NCI-H2227 (cell line): ENCODE data around the gene PFDN2.
"Not testable (repeated sequence)": the region's sequence is repeated elsewhere in the genome, so short reads cannot be mapped to it uniquely, and the experiment has no call there.

Source experiments
- DNase-seq: peaks from one replicate; lab custom pipeline; 2025; ENCODE audit not compliant: unreplicated experiment; lab: John Stamatoyannopoulos, UW

Gene PFDN2

DNA sequence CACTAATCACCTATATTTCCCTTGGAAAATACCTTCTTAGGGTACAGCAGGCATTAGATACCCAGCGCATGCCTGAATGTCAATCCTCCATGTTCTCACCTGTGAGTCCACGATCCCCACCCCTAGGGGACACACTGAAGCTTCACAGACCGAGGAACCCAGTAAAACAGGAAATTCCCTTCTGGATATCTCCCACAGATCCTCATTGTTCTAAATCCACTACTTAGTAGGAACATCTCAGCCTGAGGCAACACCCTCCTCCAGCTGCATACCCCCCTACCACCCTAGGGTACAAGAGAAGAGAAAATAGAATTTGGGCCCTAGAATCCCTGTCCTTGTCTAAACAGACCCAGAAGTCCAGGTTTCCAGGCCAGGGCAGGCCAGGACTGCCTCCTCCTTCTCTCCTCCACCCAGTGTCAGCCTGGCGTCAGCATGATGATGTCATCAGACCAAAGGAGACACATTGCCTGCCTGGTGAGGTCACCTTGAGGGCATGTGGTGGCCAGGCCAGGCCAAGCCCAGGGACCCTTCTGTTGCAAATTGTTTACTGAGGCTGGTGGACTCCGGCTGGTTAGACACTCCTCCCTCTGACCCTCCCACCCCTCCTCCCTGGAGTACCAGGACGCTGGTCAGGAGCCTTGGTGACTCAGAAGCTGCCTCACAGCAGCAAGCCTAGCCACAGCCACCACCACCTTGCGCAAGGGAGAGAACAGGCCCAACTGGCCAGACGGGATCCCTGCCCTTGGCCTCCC, 34.7 kb downstream of the PFDN2 start:
- no peak for DNase-seq

DNA sequence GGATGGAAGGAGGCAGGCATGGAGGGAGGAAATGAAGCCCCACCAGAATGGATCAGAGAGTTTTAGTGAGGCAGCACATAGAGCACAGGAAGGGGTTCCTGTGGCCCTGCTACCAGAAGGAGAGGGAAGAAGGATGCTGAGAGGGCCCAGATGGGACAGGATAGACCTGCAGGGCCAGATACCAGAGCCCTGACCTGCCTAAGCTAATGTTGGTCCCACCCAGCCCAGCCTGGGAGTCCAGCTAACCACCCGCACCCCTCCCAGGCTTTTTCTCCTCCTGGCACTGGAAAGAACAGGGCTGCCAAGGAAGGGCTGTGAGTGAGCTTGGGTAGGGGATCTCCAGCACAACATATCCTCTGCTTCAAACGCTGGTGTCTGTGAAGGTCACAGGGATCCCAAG, 35.4 kb downstream of the PFDN2 start:
- no peak for DNase-seq

DNA sequence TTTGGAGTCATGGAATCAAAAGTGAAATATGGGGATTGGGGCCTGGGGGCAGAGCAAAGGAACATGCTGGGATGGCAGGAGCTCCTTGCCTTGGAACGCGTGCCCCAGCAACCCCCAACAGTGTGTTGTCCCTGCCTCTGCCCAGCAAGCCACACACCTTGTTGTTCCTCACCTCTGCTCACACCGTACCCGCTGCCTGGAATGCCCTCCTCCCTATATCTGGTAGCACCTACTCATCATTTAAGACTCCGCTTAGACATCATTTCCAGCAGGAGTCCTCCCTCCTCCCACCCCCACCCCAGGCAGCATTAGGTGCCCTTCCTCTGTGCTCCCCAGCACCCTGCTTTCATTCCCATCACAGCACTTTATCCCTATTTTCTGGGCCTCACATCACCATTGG, 36.3 kb downstream of the PFDN2 start:
- no peak for DNase-seq

DNA sequence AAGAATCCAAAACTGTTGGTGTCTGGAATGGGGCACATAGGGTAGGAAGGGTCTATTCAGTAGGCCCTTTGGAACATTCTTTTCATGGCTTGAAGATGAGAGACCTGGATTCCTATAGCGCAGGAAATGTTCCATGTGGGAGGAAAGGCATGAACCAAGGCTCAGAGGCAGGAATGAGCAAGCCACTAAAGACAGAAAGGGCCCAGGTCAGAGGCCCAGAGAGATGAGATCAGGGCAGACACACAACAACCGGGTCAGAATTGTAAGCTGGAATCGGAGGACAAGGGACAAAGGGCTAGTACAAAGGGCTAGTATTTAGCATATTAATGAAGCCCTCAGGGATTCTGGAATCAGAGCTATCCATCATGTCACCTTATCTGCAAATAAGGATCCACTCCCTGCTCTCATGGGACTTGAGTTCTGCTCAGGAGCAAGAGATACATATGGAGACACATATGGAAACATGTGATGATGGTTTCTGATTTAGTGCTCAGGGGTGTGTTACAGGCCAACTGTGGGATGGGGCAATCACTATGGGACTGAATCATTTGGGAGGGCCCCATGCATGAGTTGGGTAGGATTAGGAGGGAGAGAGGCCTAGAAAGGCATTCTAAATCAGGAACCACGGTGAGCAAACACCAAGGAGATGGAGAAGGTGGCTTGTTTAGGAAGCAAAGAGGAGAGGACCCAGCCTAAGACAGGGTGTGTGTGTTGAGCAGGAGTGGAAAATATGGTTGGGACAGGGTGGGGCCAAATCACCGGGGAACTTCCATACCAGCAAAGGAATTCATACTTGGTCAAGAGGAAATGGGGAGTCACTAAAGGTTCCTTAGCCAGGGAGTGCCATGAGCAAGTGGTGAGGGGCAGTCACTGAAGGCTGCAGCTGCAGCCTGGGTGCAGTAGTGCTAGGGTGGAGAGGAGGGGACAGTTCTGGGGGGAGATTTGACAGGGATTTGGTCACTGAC, 37.1 kb downstream of the PFDN2 start:
- no peak for DNase-seq

DNA sequence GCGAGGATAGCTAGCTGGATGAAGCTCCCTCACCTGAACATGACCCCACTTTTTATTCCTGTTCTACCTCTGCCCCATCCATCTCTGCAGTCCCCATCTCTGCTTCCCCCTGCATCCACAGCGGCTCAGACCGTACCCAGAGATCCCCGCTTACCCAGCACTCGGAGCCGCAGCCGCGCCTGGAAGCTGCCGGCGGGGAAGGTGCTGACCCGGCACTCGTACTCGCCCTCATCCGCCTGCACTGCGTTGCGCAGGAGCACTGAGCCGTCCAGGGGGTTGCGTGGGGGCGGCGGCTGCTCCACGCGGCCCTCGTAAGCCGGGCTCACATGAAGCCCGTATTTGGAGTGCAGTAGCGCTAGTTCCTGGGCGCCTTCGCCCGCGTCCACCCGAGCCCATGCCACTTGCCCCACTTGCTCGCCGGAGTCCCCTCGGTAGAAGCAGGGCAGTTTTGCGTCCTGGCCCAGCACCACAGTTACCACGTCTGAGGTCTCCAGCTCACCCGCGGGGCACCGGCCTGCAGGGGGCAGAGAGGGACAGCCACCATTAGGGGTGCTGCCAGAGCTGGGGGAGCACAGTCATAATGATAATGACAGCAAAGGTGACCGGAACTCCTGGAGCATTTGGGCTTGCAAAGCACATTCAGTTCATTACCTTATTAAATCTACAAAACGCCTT, 38.3 kb downstream of the PFDN2 start:
- no peak for DNase-seq

DNA sequence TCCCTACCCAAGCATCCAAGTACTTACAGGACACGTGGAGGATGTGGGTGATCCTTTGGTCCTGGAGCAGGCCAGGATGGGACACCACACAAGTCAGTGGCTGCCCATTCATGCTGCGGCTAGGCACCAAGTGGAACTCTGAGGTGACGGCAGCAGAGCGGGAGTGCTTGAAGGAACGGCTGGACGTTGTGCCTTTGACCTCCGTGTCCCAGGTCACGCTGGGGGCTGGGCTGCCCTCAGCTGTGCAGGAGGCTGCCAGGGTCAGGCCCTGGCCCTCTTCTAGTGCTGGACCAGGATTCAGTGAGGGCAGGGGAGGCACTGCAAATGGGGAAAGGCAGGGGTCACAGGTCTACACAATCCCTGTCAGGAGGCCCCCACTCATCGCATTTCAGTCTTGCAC, 40.4 kb downstream of the PFDN2 start:
- no peak for DNase-seq

DNA sequence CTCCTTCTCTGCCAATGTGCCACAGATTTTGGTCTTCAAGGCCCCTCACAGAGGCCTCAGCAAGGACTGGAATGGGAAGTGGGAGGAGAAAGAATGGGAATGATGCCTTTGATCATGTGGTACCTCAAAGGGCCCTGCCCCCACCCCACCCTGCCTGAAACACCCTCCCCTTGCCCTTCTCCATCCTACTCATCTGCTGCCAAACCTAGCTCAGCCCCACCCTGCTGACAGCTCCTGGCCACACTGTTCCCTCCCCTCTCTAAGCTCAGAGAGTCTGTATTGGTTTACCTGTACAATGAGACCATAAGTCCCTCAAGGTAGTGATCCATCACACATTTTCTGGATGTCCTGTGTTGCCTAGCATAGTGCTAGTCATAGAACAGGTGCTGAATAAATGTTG, 41.4 kb downstream of the PFDN2 start:
- DNase-seq: no peak

DNA sequence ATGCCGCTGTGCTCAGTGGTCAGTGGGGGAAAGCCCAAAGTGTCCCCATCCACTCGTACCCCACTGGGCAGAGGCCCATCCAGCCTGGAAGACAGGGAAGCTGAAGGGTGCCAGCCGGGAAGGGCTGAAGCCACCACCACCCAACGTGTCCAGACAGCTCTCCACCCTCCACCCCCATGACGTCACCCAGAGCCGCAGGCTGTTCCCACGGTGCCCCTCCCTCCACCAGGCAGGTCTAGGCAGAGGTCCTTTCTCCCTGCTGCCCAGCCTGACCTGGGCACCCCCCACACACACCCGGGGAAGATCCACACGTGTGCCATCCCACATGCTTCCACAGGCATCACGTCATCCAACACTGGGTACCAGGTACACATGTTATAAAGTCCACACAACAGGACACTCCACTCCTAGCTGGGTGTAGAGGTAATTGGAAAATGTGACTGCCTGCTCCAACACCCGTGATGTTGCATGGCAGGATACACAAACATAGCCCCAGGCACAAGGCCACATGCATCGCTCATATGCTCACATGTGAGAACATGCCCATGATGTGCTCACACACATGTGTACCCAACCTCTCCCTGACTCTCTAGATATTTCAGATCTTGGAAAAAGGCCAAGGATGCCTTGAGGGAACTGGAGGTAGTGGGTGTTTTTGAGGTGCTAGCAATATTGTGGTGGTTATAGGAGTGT, 43.0 kb downstream of the PFDN2 start:
- no peak for DNase-seq

DNA sequence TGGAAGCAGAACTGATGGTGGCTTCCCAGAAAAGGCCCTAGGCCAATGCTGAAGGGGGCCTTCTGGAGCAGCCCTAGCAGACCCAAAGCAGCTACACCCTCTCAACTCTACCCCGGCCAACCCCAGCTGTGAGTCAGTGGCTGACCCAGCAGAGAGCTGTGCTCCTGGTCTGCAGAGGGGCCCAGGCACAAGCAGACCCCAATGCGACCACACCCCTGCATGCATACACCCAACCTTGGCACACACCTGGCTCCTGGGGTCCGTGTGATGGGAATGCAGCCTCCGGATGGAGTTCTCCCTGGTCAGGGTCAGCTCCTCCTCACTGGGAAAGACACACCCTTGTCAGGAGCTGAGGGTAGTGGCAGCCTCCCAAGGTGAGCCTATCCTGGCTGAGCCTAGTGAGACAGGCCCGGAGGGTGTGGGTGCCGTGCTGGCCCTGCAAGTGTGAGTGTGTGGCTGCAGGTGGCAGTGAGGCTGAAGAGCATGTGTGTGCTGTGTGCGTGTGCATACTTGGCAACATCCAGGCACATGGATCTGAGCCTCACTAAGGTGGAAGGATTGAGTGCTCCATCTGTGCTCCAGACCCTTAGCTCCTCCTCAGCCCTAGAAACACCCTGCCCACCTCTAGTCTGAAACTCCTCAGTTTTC, 44.2 kb downstream of the PFDN2 start:
- no peak for DNase-seq

DNA sequence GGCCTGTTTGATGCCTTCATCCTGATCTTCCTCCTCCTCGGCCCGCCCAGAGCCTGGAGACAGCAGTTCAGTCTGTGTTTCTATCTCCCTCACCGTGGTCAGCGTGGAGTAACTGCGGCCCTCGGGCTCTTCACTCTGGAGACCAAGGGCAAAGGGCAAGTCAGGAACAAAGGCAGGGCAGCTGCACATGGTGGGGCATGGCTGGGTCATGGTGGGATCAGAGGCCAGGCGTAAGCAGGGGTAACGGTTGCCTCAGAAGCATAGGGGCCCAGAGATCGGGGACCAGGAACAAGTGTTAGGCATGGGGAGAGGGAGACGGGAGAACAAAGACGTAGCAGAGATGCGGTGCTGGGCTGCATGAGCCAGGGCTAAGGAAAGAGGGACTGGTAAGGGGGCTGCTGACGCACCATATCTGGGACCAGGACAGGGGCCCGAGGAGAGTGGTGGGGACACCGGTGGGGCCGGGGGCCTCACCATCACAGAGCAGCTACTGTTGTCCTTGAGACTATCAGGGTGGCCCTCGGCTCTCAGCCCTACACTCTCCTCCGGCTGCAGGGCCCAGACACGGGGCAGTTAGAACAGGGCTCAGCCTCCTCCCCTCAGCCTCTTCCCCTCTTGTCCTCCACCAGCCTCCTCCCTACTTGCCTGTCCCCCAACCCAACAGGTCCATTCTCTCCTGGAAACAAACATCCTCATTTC, 44.9 kb downstream of the PFDN2 start:
- no peak for DNase-seq

DNA sequence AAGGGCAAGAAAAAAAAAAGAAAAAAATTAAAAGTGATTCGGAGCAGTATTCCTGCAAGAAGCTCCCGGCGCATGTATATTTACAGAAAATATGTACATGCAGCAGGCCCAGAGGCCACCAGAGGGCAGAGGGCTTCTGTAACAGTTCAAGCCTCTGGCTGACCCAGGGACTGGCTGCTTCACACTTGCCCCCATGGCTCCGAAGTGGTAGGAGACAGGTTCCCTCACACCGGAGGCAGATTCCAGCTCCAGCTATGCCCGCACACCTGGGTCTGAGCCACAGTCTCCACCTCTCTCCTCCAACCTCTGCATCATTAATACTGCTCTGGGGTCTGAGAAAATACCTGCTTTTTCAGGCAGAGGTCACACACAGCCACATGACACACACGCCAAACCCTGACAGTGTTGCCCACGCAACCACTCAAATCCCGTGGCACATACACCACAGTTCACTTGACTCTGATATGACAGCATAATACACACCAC, 45.9 kb downstream of the PFDN2 start:
- DNase-seq: no peak

DNA sequence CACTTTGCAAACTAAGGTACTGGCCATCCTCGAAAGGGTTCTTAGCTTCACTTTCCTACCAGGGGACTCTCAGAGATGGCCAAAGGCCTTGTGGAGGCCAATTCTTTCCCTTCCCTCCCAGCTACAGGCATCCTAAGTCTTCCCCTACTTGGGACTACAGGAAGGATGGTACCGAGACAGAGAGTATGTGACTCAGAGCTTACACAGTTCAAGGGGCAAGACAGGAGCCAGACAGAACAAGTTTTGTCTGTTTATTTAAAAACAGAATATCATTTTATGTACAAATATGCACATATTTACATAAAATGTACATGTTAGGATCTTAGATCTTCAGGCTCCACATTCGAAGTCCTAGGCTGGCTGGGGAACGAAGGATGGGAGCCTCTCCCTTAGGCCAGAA, 47.1 kb downstream of the PFDN2 start:
- no peak for DNase-seq

DNA sequence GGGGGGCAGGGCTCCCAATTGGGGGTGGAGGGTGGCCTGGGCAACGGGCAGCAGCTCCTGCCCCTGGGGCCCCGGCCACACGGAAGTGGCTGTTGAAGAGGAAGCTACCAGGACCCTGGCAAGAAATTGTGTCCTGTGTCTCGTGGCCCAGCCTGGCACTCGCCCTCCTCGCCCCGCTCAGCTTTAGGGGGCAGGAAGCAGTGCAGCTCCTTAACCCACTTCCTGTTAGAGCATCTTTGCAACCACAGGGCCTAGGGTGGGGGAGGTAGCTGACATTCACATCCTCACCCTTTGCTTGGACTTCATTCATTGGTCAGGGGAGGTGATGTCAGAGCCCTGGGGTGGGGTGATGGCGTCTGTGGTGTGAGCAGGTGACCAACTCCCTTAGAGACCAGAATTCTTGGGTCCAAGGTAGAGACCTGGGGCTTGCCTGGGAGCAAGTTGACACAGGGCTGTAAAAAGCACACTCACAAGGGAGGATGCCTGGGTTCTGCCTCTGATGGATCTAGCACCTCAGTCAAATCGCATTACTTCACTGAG, 48.0 kb downstream of the PFDN2 start, which contains the start of gene ARHGAP30:
Gene ARHGAP30 (minus strand): TSS at position 161 of the 540 bp plus-strand sequence. CDS start 267 bp downstream, outside the sequence.
- no peak for DNase-seq

DNA sequence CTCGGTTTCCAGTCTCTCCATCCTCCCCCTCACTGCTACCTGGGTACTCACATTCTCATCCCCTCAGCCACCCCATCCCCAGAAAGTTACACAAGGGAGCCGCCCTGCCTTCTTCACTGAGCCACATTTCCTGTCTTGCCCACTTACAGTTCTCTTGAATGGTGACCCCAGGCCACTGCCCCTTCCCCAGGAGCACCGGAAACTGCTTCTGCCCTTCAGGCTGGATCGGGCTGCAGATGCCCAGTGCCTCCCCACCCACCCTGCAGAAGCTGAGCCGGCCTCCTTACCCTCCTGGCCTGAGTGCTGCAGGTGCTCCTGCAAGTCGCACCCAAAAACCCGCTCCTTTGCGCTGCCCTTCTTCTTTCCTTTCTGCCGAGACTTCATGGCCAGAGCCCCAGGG, 48.6 kb downstream of the PFDN2 start:
- DNase-seq: no peak

DNA sequence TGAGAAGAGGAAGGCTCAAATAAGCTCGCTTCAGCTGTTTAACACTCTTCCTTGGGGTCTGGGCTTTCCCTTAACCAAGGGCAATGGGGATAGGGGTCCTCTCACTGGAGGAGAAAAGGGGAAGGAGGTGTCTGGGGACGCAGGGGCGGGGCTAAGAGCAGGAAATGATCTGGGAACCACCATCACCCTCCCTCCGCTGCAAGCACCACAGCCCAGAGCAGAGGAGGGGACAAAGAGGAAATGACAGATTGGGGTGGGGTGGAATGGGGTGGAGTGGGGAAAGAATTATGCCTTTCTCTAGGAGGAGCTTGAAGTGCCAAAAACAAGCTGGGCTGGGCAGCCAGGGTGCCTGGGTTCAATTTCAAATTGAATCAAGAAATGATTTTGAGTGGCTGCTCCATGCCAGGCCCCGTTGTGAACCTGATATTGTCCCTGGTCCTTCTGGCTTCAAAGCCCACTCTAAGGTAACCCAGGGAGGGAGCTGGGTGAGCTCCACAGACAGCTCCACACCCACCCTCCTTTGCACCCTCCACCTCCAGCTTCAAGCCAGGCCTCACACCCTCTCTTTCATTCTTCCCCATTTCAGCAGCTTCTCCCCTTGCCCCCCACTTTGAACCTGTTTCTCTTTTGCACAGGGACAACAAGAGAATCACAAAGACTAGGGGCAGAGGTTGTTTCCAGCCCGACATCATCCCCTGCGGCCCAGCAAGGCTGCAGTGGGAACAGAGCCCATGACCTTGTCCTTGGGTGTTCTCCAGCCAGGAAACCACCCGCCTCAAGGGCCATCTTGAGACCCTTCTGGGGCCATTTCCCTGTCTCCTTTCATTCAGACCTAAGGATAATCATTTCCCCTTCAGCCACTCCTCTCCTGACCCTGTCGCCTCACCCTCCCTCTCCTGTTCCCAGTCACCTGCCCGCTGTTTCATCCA, 49.3 kb downstream of the PFDN2 start:
- no peak for DNase-seq

DNA sequence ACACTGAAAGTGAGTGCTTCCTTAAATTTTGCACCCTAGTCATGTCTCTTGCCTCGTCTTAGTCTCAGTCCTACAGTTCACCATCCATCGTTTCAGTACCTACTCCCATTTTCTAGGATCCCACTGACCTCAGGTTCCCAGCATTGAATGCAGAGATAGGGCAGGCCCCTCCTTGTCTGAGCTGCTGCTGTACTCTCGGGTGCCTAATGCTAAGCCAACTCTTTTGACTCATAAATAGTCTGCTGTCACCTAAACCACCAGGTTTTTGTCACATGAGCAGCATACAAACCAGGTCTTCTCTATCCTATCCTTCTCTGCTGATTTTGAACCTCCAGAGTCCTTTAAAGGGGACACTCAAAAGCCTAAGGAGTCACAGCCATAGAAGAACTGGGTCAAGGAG, 51.1 kb downstream of the PFDN2 start:
- DNase-seq: no peak

DNA sequence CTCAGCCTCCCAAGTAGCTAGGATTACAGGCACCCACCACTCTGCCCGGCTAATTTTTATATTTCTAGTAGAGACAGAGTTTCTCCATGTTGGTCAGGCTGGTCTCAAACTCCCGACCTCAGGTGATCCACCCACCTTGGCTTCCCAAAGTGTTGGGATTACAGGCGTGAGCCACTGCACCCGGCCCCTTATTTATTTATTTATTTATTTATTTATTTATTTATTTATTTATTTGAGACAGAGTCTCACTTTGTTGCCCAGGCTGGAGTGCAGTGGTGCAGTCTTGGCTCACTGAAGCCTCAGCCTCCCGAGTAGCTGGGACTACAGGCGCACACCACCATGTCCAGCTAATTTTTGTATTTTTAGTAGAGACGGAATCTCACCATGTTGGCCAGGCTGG, 52.2 kb downstream of the PFDN2 start:
- DNase-seq: not testable (repeated sequence)

DNA sequence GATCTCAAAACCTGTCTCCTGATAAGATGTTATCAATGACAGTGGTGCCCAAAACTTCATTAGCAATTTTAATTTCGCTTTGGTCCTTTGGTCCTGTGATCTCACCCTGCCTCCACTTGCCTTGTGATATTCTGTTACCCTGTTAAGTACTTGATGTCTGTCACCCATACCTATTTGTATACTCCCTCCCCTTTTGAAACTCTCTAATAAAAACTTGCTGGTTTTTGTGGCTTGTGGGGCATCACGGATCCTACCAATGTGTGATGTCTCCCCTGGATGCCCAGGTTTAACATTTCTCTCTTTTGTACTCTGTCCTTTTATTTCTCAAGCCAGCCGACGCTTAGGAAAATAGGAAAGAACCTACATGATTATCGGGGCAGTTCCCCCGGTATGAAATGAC, 53.9 kb downstream of the PFDN2 start:
- DNase-seq: not testable (repeated sequence)
